HK-2 (cell line): ENCODE measurements around the gene CCDC12.

Source experiments
- DNase-seq: peaks from one replicate; pipeline ENCODE4 v3.0.0-alpha.2; 2018; ENCODE audit not compliant: unreplicated experiment

Gene CCDC12

GRCh38 chr3:46996689-46997452 lies 20.3 kb upstream of the CCDC12 start:
- DNase-seq = no peak

GRCh38 chr3:46995901-46996562 lies 19.5 kb upstream of the CCDC12 start:
- no peak for DNase-seq

DNA sequence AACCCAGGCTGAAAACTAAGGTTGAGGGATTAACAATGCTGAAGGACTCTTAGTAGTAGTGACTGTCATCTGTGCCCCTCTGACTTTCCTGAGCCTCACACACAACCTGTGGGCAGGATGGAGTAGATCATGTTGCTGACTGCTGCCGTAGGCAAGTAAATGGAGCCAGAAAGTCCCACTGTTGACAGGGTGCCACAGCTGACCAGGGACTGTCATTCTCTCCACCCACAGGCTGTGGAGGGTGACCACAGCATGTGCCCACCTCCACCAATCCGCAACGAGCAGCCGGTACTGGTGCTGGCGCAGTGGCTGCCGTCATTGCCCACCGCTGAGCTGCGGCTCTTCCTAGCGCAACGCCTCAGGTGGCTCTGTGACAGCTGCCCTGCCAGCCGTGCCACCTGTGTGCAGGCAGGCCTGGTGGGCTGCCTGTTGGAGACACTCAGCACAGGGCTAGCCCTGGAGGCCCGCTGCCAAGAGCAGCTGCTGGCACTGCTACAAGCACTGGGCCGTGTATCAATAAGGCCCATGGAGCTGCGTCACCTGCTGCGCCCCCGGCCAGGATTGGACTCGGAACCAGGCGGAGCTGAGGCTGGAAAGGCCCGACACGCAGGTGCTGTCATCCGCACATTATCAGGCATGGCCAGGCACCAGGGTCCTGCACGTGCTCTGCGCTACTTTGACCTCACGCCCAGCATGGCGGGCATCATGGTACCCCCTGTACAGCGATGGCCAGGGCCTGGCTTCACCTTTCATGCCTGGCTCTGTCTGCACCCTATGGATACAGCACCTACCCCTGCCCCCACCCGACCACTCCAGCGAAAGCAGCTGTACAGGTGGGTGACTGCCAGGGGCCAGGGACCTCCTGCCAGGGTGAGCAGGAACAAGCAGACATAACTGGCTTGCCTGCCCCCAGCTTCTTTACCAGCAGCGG lies 18.5 kb upstream of the CCDC12 start:
- no peak for DNase-seq

GRCh38 chr3:46993986-46994385 lies 17.4 kb upstream of the CCDC12 start:
- no peak for DNase-seq

GRCh38 chr3:46993292-46993691 lies 16.7 kb upstream of the CCDC12 start:
- no peak for DNase-seq

DNA sequence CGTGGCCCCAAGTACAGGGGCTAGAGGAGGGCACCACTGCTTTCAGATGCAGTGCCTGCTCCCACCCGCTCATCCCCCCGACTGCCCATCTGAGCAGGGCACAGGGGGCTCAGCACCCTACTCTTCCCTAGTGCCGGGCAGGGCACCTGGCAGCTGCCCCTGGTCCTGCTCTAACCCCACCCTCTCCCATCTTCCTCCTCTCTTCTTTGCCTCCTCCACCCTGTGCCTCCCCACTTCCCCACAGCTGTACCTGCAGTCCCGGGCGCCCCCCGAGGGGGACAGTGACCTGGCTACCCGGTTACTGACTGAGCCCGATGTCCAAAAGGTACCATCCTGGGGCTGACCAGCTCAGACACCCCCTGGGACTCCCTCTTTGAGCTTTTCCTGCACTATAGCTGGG lies 15.7 kb upstream of the CCDC12 start:
- no peak for DNase-seq

DNA sequence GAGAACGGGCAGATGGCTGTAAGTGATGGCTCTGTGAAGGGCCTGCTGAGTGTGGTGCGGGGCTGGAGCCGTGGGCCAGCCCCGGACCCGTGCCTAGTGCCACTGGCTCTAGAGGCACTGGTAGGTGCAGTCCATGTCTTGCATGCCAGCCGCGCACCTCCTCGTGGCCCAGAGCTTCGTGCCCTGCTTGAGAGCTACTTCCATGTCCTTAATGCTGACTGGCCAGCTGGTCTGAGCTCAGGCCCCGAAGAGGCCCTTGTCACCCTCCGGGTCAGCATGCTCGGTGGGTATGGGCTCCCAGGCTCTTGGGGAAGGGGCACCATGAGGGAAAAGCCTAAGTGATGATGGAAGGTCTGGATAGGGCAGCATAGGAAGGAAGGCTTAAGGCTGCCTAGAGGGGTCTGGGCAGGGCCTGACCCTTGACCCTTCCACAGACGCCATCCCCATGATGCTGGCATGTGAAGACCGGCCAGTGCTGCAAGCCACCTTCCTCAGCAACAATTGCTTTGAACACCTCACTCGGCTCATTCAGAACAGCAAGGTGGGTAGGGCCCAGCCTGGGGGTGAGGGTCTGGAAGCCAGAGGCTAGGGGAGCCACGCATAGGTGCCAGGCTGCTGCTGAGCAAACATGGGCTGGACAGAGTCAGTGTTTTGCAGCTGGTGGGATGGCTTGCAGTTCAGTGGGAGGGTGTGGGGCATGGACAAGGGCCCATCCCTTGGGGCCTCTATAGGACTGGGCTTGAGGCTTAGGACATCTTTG lies 15.0 kb upstream of the CCDC12 start:
- no peak for DNase-seq

- no peak for DNase-seq
These were observed 14.2 kb upstream of the CCDC12 start for GRCh38 chr3:46990573-46991374.

DNA sequence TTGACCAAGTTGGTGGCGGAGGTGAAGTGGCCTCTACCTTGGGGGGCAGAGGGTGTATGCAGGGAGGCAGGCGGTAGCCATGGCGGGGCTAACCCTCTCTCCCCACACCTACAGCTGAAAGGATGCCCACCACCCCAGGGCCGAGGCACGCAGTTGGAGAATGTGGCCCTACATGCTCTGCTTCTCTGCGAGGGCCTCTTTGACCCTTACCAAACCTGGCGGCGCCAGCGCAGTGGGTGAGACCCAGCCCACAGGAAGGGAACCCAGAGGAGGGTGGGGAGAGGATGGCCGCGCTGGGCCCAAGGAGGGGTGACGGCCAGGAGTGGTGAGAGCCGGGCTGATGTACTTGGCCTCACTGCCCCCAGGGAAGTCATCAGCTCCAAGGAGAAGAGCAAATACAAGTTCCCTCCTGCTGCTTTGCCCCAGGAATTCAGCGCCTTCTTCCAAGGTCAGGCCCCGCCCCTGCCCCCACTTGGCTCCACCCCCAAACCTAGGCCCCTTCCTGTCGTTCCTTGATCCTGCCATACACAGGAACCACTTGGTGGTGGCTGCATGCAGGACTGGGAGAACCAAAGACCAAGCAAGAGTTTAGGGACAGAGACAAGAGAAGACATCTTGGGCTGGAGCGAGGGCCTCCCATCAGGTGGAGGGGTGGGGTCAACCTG lies 12.7 kb upstream of the CCDC12 start:
- no peak for DNase-seq

- no peak for DNase-seq
These were observed 12.1 kb upstream of the CCDC12 start for GRCh38 chr3:46988616-46989015.

DNA sequence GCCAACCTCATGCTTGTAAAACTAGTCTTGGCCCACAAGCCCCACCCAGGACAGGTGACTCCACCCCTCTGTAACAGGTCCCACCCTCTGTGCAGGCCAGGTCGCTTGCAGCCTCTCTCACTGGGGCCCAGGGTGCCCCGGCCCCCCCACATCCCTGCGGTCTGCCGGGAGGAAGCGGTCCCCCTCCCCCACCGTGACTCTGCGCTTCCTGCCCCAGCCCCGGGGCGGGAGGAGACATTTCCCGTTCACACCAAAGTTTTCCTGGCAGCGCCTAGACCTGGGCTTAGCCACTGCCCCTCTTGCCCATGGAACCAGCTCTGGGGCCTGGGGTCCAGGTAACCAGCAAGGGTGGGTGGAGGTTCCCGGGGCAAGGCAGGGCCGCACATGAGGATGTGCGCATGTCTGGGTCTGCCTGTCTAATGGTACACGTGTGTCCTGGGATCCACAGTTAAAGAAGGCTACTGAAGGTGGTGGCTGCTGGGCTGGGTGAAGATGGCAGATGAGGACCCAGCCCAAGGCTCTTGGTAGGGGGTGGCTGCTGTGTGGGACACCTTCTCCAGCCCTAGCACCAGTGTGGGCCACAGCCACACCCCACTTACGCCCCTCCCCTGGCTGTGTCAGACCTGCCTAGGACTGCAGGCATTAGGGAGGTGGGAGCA lies 11.3 kb upstream of the CCDC12 start:
- no peak for DNase-seq

- no peak for DNase-seq
These were observed 10.8 kb upstream of the CCDC12 start for GRCh38 chr3:46987319-46987742.

GRCh38 chr3:46986782-46987310 lies 10.3 kb upstream of the CCDC12 start:
- no peak for DNase-seq

DNA sequence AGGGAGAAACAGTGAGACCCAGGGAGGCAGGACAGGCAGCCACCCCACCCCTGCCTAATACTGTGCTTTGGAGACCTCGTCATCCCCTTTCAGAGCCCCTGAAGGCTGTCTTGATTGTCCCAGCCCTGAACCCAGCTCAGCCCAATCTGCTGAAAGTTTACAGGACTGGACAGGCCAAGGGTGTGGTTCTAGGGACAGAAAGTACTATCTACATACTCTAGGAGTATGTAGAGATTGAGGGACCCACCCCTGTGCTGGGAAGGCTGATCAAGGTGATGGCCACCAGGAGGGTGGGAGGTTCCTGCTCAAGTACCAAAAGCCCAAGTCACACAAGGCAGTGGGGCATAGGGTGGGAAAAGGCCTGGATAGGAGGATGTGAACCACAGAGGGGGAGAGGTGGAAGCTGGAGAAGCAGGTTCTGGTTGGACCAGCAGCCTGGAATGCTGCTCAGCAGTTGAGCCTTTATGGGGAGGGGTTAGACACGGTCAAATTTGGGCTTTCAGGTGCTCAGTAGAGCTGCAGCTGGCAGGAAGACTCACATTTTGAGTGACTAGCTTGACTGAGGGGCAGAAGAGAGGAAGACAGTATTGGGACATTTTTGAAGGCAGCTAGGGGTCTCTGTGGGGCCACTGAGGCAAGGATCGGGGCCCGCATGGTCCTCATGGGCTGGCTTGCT lies 9.6 kb upstream of the CCDC12 start:
- DNase-seq = no peak

GRCh38 chr3:46985588-46985987 lies 9.0 kb upstream of the CCDC12 start:
- DNase-seq = no peak

GRCh38 chr3:46984591-46985459 lies 8.3 kb upstream of the CCDC12 start:
- DNase-seq = no peak

DNA sequence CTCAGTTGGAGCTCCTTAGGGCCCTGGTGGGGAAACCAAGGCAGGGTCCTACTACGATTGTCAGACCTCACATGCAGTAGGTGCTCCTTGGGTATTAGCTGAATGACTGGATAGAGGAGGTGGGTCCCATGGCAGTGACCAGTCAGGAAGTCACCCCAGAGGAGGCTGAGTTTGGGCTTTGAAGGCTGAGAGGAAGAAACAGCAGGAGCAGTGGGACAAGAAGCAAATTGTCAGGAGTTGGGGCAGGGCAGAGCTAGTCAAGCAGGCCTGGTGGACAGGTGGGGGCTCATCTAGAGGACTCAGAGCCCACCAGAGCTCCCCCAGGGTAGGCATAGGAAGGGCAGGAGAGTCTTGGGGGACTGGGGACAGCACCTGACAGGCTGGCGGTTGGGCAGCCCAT lies 6.0 kb upstream of the CCDC12 start:
- no peak for DNase-seq

DNA sequence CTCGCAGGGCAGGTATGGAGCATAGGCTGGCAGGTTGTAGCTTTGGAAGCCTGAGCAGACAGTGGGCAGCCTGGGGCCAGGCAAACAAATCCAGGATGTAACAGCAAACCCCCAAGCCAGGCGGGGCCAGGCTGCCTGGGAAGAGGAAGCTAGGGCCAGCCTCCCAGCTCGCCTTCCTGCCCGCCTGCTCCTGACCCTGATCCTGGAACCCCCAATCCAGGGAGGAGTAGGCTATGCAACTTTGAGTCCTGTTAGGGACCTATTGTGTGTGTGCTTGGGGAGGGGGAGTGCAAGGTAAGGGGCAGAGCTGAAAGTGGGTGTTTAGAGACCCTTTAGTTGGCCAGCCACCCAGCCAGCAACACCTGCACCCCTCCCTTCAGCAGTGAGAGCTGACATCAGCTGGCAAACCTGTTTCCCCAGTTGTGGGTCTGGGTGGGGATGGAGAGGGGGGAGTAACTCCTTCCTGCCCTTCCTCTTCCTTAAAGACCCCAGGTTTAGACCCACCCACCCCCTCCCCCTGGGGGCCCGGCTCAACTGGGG lies 5.5 kb upstream of the CCDC12 start:
- DNase-seq = no peak
